ENCODE data around the gene EXOC7.
"Not testable (repeated sequence)": the region's sequence is repeated elsewhere in the genome, so short reads cannot be mapped to it uniquely, and the experiment has no call there.

EXOC7 gene

DNA sequence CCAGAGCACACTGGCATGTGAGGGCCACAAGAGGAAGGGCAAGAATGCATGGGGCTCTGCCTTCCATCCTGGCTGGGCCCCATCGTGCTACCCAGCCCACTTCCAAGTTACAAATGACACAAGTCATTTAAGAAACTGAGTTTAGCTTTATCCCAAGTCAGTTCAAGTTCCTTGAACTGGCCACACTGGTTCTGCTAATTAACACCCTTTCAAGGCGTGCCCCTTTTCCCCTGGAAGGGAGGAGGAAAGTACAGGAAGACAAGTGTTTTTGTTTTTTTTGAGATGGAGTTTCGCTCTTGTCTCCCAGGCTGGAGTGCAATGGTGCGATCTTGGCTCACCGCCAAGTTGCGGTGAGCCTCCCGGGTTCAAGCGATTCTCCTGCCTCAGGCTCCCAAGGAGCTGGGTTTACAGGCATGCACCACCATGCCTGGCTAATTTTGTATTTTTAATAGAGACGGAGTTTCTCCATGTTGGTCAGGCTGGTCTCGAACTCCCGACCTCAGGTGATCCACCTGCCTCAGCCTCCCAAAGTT lies 59.0 kb downstream of the EXOC7 start:
- not testable (repeated sequence) for DNase-seq (ENCODE audit: low spot score)

DNA sequence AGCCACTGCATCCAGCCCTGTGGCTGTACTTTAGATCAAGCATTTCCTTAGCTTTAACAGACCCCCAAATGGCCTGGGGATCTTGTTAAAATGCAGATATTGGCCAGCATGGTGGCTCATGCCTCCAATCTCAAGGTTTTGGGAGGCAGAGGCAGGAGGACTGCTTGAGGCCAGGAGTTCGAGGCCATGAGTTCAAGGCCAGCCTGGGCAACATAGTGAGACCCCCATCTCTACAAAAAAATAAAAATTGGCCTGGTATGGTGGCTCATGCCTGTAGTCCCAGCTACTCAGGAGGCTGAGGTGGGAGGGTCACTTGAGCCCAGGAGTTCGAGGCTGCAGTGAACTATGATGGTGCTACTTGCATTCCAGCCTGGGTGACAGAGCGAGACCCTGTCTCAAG lies 60.7 kb downstream of the EXOC7 start:
- not testable (repeated sequence) for DNase-seq (ENCODE audit: low spot score)

DNA sequence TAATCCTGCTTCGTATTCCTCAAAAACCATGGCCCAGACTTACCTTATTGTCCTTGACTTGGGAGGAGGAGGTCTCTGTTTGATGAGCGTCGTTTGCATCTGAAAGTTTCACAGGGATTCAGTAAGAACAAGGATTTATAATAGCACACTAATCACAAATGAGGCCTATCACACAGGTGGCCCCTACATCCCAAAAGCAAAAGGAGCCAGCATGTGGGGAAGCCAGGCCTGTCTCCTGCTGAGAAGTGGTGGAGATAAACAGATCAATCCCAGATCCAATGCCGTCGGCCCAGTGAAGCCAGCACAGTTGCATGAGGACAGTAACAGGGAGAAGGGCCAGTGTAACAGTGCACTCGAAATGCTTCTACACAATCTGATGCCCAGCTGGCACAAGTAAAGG lies 63.2 kb downstream of the EXOC7 start:
- DNase-seq (ENCODE audit: low spot score), result no peak

DNA sequence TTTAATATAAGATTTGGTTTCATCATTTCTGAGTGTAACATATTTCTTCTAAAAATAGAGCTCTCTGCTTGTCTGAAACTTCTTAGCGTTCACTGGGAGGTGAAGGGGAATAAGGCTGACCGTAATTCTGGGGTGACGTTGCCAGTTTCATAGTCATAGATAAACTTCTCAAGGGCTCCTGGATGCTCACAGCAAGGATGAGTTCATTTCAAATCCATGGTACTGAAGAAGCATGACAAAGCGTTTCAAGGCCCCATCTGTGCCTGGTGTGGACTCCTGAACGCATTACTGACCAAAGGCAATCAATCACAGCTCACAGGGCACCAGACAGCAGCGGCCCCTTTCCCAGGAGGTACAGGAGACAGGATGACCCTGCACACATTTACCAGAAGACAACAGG lies 64.5 kb downstream of the EXOC7 start:
- DNase-seq (ENCODE audit: low spot score), result no peak

DNA sequence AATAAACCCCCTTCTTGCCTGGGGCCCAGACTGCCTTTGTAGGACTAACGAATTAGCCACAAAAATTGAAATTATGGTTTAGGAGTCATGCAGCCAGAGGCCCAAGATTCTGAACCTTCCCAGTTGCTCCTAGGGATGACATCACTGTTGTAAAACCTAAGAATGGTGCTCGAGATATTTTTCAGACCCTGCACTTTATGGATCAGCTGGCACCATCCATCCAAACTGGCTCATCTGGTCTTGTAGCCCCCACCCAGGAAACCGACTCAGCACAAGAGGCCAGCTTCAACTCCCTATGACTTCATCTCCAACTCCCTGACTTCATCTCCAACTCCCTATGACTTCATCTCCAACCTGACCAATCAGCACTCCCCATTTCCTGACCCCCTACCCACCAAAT lies 65.5 kb downstream of the EXOC7 start:
- no peak for DNase-seq (ENCODE audit: low spot score)

GRCh38 chr17:76036497-76037261 lies 66.9 kb downstream of the EXOC7 start:
- no peak for DNase-seq (ENCODE audit: low spot score)

DNA sequence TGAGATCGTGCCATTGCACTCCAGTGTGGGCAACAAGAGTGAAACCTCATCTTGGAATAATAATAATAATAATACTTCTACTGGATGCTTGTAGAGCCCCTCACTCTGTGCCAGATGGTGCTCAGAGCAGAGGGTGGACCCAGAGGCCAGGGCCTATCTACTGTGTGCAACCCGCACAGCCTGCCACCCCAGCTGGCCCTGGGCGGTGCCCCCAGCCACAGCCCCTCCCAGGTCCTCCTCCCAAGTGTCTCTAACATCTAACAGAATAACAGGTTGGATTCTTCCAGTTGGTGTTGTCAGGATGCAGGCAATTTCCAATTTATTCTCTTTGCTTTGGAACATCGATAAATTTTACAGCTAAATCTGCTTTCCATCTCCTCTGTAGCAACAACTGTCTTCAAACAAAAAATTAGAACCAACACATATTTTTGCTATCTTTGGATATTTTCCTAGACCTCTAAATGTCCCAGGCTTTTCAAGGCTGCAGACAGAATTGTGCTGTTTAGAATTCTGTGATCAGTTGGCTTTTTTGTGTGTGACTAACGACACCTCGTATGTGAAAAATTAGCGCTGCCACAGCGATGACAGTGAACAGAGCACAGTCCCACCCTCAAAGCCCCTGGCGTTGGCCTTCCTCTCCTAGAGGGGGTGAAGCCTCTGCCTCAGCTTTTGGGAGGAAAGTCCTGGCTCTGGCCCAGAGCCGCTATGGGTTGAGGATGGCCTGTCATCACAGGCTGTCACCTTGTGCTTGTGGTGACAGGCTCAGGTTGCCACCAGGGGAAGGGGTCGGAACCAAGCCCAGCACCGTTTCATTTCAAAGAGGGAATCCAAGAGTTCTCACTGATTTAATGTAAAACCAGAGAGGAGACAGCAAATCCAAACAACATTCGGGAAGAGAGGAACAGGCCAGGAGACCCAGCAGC lies 68.9 kb downstream of the EXOC7 start:
- DNase-seq (ENCODE audit: low spot score), result no peak

GRCh38 chr17:76033139-76033538 lies 70.4 kb downstream of the EXOC7 start:
- no peak for DNase-seq (ENCODE audit: low spot score)

GRCh38 chr17:76032780-76033108 lies 70.8 kb downstream of the EXOC7 start:
- no peak for DNase-seq (ENCODE audit: low spot score)

- DNase-seq (ENCODE audit: low spot score), result no peak
Measured at GRCh38 chr17:76032073-76032779, 71.4 kb downstream of the EXOC7 start.

All from HuH-7.5 (cell line).